ENCODE data around the gene LRIG2. TPM values are rescaled to one million over a fixed set of nuclear protein-coding genes. Genes with fewer than 3 reads are reported as not detected.

Gene LRIG2
- total and polyA plus RNA-seq, 2 of the 13 experiments (the other 11 are each of a cell fraction or from before 2014, with no cell fraction given), result 8.1 to 12.2 TPM

DNA sequence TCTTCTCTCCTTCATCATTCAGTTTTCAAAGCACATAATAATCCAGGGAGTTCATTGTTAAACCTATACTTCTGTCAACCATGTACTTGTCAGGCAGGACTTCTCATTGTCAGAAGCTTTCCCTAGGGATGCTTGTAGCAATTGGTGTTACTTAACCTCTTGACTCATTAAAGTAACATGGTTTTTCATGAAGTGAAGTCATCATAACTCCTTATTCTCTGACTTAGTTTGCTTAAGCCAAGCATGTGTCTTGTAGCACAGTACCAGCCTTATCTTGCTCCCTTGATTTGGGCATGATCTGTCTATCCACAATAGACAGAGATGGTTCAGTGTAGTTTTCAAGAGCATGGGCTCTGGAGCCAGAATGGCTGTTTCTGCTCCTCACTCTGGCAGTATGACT is 45.3 kb downstream of the LRIG2 start (continued):
- TF ChIP-seq, protein P1, sequence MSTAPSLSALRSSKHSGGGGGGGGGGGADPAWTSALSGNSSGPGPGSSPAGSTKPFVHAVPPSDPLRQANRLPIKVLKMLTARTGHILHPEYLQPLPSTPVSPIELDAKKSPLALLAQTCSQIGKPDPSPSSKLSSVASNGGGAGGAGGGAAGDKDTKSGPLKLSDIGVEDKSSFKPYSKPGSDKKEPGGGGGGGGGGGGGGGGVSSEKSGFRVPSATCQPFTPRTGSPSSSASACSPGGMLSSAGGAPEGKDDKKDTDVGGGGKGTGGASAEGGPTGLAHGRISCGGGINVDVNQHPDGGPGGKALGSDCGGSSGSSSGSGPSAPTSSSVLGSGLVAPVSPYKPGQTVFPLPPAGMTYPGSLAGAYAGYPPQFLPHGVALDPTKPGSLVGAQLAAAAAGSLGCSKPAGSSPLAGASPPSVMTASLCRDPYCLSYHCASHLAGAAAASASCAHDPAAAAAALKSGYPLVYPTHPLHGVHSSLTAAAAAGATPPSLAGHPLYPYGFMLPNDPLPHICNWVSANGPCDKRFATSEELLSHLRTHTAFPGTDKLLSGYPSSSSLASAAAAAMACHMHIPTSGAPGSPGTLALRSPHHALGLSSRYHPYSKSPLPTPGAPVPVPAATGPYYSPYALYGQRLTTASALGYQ (CRISPR knock-in tag; IDR thresholded peaks at IDR 0.05), result no peak
- TF ChIP-seq, protein P2, sequence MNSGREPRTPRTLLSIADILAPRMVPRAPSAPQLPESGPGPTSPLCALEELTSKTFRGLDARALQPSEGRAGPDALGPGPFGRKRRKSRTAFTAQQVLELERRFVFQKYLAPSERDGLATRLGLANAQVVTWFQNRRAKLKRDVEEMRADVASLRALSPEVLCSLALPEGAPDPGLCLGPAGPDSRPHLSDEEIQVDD (CRISPR knock-in tag; IDR thresholded peaks at IDR 0.05; ENCODE audit: borderline replicate concordance), result no peak
- TF ChIP-seq, protein P3, sequence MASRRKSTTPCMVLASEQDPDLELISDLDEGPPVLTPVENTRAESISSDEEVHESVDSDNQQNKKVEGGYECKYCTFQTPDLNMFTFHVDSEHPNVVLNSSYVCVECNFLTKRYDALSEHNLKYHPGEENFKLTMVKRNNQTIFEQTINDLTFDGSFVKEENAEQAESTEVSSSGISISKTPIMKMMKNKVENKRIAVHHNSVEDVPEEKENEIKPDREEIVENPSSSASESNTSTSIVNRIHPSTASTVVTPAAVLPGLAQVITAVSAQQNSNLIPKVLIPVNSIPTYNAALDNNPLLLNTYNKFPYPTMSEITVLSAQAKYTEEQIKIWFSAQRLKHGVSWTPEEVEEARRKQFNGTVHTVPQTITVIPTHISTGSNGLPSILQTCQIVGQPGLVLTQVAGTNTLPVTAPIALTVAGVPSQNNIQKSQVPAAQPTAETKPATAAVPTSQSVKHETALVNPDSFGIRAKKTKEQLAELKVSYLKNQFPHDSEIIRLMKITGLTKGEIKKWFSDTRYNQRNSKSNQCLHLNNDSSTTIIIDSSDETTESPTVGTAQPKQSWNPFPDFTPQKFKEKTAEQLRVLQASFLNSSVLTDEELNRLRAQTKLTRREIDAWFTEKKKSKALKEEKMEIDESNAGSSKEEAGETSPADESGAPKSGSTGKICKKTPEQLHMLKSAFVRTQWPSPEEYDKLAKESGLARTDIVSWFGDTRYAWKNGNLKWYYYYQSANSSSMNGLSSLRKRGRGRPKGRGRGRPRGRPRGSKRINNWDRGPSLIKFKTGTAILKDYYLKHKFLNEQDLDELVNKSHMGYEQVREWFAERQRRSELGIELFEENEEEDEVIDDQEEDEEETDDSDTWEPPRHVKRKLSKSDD (CRISPR knock-in tag; IDR thresholded peaks at IDR 0.05; ENCODE audit: low read depth), result no peak
- no peak for TF ChIP-seq SKI (IDR thresholded peaks at IDR 0.05; ENCODE audit: partially characterized antibody)
- TF ChIP-seq ZNF225 (CRISPR knock-in tag; IDR thresholded peaks at IDR 0.05), result no peak
- TF ChIP-seq ISL2 (CRISPR knock-in tag; IDR thresholded peaks at IDR 0.05), result no peak
- TF ChIP-seq GATA4 (IDR thresholded peaks at IDR 0.05; ENCODE audit: borderline replicate concordance, low read depth), result no peak
- no peak for TF ChIP-seq ZNF317 (CRISPR knock-in tag; IDR thresholded peaks at IDR 0.05)
- no peak for TF ChIP-seq ZFP37 (CRISPR knock-in tag; IDR thresholded peaks at IDR 0.05; ENCODE audit: borderline replicate concordance)
- TF ChIP-seq, protein P4, sequence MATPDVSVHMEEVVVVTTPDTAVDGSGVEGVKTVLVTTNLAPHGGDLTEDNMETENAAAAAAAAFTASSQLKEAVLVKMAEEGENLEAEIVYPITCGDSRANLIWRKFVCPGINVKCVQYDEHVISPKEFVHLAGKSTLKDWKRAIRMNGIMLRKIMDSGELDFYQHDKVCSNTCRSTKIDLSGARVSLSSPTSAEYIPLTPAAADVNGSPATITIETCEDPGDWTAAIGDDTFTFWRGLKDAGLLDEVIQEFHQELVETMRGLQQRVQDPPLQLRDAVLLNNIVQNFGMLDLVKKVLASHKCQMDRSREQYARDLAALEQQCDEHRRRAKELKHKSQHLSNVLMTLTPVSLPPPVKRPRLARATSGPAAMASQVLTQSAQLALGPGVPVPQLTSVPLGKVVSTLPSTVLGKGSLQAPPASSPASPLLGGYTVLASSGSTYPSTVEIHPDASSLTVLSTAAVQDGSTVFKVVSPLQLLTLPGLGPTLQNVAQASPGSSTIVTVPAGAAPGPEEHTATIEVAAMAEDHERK (CRISPR knock-in tag; IDR thresholded peaks at IDR 0.05; ENCODE audit: low read depth), result no peak

Data from HepG2 (cell line).